Erythroblast (primary cell): ENCODE data around the gene PXT1.

Experiments
- GATA1 ChIP-seq: IDR thresholded peaks from 2 replicates; pipeline ENCODE4 v1.6.1; 2011; ENCODE audit warnings: low read depth, mild to moderate bottlenecking, control low read depth, low read length, moderate library complexity
- POLR2A ChIP-seq: IDR thresholded peaks from 2 replicates; pipeline ENCODE4 v1.6.1; 2011; ENCODE audit warnings: mild to moderate bottlenecking, low read length

DNA sequence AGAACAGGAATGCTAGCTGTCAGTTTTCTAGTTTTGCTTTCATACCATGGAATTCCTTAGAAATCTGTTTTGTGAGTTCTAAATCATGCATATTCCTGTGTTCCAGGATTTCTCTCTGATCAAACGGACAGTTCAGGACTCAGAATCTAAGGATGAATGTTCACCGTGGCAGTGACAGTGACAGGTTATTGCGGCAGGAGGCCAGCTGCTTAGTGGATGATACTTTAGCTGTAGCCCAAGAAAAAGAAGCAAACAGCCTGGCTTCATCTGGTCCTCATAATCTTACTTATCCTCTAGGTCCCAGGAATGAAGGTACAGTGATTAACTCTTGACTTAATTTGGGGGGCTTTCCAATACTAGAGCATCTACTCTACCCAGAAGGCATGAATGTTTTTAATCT is 27.3 kb upstream of the PXT1 start:
- no peak for TF ChIP-seq POLR2A
- TF ChIP-seq GATA1, result no peak
